HG03159 (cell line): Measurements from ENCODE around the gene CSAD.

Source experiments
- ATAC-seq: cut with Tn5 transposase; IDR thresholded peaks from one replicate; pipeline ENCODE4 v1.9.1; 2021; ENCODE audit warnings: mild to moderate bottlenecking, moderate library complexity; ENCODE audit not compliant: unreplicated experiment

The CSAD gene

DNA sequence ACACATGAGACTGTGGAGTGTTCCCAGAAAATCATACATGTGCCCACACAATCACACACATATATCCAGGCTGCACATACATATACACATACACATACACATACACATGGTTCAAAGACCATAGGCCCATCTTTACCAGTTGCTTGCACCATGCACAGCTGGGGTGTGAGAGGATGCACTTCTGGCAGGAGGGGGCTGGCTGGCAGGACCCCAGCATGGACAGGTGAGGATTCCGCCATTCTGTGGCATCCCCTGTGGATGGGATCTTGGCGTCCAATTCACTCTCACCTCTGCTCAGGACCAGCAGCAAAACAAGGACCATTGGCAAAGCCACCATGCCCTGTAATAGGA lies 19.4 kb upstream of the CSAD start:
- ATAC-seq, result no peak

DNA sequence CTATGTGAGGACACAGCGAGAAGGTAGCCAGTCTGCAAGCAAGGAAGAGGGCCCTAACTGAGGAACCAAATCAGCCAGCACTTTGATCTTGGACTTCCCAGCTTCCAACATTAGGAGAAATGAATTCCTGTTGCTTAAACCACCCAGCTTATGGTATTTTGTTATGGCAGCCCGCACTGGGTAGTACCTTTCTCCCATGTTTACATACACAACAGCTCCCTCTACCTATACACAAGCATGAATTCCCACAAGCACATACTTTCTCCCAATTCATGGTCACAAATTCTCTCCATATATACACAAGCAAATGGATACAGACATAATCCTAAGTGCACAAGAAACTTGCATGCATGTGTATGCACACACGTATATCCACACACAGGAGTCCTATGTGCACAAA lies 19.0 kb upstream of the CSAD start:
- no peak for ATAC-seq

DNA sequence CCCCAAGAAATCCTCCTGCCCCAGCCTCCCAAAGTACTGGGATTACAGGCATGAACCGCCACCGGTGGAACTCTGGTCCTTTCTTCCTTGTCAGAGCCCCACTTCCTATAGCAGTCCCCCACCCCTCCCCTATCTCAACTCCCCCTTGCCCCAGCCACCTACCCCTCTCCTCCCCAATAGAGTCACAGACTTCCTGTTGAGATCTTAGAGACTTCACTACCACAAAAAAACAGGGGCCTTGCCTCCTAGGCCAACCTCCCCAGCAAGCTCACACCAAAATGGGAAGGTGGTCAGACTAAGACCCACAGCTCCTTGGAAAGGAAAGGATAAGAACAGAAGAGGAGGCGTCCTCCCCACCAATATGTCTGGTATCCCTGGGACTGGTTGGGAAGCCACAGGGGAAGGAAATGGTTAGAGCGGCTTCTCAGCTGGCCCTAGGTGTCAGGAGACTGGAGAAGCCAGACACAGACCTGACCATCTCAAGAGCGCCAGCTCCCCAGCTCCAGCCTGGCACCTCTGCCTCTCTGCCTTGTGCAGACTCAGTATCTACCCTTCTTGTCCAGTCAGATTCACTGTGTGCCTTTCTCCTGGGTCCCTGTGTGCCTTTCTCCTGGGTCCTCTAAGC lies 17.9 kb upstream of the CSAD start:
- no peak for ATAC-seq

DNA sequence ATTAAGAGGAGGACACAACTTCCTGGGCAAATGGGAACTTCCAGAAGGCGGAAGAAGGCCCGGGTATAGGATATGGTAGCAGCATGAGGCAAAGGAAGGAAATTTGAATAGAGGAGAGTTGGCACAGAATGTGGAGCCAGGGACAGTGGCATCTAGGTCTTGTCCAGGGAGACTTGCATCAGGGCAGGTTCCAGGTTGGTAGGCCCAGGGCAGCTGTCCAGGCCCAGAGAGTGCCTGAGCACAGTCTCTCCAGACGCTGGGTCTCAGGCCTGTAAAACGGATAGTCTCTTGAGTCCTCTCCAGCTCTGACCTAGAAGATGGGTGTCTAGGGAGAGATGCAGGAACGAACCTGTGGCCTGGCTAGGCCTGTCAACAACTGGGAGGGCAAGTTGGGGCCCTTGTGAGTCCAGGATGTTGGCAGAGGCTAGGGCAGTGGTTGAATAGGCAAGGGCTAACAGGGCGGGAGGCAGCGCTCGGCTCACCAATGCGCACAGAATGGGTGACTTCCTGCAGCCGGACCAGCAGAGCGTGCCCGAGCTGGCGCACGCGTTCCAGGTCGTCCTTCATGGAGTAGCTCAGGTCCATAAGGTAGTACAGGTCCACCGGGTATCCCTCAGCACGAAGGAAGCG lies 16.4 kb upstream of the CSAD start:
- ATAC-seq, result no peak

DNA sequence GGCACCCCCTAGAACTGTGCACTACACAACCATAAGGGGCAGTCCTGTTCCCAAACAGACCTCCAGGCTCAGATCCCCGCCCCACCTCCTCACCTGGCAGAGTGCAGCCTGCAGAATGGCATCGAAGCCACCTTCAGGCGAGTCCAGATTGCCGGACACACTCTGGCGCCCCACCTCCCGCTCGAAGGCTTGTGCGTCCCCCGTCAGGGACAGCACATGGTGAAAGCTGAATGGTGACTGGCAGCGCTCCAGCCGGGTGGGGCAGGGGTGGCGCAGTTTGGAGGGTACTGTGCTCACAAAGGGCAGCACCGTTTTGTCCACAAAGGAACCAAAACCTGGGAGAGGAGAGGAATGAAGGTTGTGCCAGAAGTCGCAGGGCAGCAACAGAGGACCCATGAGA lies 15.8 kb upstream of the CSAD start:
- no peak for ATAC-seq

DNA sequence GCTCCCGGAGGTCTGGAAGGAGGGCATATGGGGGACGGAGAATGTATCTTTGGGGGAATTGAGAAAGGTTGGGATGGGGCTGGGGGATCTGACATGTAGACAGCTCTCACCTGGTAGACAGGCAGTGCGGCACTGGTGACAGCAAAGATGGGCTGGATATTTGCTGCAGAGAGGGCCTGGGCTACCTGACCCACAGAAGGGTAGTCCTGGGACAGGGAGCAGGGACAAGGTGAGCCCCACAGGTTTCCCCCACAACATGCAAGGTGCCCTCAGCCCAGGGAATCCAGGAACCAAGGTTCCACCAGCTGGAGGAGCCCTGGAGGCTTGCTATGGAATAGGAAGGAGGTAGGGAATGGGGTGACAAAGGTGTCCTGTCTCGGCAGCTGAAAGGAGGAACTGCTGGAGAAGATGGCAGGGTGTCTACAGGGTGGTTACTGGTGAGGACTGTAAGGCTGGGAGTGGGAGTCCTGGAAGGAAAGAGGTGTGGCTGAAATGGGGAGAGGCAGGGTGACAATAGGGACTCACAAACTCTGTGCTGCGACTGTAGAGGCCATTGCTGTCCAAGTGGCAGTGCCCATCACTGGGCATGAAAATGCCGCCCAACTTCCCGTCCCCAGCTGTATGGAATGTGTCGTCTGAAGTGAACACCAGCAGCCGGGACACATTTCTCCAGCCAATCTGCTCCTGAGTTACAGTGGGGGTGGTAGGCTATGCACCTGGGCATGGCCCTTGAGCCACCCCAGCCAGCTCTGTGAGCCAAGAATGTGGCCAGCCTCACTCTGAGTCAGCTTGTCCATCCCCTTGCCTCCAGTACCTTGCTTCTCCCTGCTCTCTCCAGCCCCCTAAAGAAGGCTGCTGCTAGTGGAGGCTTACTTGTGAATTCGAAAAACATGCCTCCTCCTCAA lies 15.0 kb upstream of the CSAD start:
- no peak for ATAC-seq

DNA sequence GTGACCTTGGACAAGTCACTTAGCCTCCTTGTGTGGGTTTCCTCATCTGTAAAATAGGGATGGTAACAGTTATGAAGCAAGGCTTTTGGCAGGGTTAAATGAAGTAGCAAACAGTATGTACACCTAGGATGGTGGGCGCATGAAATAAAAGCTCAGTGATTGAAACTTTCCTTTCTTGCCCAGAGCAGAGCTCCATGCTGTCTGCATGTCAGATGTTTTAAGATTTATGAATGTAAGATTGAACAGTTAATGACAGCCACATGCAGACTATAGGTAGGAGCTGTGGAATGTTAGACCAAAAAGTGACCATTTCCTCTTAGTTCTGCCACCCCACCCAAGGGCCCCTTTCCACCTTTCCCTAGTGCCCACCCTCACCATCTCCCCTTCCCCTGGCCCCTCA lies 14.2 kb upstream of the CSAD start:
- ATAC-seq, result no peak

DNA sequence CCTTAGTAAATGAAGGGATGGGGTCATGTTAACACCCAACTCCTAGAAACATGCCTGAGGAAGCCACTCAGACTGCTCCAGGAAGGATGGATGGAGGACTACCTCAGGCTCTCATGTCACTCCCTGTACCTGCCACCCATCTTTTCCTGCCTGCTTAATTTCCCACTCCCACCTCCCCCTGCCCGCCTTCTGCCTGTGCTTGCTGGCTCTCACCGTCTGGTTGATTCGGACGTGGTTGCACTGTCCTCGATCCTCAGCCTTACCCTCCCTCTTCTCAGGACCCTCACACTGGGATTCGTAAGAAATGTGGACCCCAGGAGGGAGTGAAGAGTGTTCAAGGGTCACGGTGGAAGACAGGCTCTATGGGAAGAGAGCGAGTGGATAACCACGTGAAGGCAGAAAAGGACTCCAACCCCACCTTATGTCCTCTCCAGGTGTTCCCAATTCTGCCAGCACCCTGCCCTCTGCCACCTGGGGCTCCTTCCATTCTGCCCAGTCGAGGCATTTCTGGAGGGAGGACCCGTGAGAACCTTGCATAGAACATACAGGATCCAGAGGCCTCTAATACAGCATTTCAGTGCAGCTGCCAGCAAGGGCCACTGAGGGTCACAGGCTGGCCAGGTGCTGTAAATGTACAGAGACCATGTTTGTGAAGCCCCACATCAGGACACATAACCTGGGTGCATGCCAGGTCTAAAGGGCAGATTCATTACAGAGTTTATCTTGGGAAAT lies 13.4 kb upstream of the CSAD start:
- ATAC-seq, result no peak

DNA sequence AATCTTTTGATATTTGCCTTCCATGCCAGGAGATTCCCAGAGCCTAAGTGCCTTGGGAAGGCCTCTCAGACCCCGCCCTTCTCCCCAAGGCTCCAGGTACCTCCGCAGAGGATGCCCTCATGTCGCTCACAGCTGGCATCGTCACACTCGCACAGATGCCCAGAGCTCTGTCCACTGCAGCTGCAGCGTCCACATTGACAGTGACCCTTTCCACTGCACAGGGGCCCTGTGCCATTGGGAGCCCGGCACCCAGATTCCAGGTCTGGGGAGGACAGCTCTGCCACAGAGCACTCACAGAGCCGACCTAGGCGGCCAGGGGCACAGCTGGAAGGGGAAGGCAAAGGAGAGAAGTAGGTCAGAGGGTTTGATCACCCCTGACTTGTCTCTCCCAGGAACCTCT lies 12.3 kb upstream of the CSAD start:
- ATAC-seq, result no peak

DNA sequence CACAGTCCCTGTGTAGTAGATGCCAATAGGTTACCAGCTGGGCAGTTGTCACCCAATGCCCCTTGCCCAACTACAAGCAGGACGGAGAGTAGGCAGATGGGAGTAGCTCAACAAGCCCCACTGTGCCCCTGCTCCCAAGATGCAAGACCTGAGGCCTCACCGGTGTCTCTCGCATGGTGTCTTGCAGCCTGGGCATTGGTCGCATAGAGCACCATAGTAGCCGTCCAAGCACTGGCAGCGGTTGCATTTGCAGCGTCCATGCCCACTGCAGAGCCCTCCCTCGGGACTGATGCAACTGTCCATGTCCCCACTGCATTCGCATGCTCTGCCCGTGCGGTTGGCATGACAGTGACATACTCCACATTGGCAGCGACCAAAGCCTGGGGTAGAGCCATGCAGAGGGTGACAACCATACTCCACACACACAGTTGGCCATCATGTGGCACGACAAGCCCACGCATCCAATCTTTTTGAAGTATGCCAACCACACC lies 11.9 kb upstream of the CSAD start:
- no peak for ATAC-seq

DNA sequence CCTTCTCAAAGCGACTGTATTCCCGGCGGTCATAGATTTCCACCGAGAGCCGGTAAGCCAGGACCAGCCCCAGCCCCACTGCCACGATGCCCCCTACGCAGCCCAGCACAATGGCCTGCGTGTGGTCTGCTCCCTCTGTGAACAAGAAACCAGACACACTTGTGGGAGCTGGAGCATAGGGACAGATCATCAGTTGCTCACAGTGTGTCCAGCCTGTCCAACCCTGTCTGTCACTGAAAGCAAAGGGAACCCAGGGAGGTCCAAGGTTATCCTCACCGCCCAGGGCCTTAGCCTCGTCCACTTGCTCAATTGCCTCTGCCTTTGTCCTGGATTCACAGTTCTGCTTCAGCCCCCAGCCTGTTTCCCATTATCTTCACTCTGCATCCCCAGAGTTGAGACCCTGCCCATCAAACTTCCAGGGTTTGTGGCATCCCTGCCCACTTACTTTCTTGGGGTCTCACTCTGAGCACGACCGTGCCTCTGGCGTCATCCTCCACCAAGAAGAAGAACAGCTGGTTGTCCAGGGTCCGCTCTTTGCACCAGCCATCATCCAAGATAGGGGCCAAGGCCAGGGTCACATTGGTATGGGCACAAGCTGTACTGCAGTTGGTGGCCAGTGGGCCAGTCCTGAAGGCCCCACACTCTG lies 11.3 kb upstream of the CSAD start:
- ATAC-seq, result no peak

DNA sequence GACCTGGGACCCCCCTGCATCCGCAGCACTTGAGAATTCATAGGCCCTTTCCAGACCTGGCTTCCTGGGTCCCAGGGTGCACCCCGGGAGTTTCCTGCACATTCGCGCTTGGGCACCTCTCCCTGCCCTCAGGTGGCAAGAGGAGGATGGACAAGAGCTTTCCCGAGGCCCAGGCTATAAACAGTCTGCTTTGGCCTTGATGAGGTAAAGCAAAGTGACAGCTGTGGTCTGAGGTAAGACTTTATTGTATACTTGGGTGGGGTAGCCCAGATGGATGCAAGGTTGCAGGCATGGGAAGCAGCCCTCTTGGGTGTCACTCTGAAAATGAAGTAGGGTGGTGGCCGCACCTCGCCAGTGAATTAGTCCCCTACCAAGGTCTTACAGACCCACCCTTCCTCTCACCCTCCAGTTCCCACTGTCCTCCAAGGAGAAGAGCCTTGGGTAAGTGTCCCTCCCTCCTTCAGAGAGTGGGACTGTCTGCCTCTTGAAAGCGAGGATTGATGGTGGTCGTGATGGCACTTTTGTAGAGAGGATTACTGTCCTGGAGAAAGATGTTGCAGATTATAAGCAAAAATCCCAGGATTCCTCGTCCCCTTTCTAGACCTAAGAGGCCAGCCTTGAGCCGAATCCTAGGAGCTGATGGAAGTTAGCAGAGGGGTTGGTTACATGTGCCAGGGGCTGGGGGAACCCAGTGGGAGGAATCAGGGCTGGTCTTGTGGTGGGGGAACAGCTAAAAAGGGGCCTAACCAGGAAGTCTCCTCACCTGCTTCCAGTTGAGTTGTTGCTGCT lies 10.6 kb upstream of the CSAD start:
- no peak for ATAC-seq

DNA sequence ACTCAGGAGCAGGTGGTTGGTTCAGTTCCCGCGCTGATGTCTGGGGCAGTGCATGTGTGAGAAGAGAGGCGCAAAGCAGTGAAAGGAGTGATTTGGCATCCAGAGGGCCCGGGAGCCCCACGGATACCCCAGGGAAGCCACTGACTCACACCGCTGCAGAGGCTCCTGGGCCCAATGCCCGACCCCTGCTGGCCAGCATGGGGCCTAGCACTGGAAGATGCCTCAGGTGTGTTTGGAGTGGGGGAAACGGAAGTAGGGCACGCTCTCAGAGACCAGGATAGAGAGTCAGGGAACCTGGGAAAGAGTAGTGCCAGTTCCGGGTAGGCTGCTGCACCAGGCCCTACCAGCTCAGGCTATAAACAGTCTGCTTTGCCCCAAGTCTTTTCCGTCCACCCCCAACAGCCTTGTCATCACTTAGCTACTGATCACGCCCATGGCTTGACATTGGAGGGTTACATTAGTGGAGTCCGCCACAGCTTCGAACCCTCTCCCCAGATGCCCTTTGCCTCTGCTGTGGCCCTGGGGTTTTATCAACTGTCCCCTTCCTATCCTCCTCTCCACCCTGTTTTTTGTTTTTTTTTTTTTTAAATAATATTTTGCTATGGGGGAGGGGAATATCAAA lies 9.5 kb upstream of the CSAD start:
- ATAC-seq, result no peak

DNA sequence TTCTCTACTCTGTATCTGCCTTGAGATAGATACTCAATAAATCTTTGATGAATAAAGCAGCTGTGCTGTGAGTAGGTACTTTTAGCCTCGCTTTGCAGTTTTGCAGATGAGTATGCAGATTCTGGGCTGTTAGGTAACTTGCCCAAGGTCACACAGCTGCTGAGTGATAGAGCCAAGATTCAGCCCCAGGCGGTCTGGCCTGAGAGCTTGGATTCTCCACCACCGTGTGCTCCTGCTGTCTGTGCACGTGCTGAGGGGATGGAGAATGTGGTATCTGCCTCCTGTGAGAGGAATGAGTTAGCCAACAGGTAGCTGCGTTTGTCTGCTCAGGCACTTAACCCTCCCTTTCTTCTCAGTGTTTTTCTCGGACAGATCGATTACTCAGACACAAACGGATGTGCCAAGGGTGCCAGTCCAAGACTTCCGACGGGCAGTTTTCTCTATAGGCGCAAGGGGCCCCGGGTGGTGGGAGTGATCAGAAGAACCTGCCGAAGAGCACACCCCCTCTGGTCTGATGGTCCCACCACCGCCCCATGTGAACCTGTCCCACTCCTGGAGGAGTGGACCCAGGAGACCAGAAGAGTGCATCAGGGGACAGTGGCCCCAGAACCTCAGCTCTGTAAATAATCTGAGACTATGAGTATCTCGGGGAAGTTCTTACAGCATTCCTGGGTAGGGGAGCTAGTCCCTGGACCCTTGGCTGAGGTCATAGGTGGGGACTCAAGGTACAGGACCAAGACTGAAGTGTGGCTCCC lies 6.6 kb upstream of the CSAD start:
- ATAC-seq, result no peak

DNA sequence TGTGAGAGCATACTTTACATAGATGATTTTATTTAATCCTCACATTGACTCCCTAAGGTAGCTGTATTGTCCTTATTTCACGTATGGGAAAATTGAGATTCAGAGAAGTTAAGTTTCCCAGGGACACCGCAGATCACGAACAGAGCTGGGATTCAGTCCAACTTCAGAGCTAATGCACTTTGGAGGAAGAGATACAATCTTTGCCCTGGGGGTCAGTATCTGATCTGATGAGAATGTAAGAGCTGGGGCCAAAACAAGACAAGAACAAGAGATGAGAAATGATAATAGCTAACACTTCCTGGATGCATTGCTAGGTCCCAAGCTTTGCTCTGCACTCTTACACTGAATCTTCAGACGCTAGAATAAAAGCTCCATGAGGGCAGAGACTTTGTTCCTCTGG lies 6.0 kb upstream of the CSAD start:
- ATAC-seq, result no peak

DNA sequence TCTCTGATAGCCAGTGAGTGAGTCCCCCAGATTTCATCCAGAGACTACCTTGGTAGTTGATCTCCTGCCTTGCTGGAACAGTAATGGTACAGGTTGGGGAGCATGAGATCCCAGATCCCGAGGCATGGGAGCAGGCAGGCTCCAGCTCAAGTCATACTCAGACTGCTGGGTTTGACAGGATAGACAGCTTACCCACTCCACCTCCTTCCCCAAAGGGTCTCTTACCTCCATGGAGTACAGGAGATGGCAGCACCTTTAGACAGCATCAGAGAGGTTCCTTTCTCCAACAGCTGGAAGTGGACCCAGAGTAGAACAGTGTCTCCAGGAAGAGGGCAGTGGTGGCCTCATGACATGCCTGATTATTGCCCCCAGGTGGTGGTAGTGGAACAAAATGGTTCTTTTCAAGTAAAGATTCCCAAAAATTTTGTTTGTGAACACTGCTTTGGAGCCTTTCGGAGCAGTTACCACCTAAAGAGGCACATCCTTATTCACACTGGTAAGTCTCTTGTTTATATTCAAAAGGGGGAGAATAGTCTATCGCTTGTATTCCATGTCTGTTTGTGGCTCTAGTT lies 4.9 kb upstream of the CSAD start:
- ATAC-seq, result no peak

DNA sequence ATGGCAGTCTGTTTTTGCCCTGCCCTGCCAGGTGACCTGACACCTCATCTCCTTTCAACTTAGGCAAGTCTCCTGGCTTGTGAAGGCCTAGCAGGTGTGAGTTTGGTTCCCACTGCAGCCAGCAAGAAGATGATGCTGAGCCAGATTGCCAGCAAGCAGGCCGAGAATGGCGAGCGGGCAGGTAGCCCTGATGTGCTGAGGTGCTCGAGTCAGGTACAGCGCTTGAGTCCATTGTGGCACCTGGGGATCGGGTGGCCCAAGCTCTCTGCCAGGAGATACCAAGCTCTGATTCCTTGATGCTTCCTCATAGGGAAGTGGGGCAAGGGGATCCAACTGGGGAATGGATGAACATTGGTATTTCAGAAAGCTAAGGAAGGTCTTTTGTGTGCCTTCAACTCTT lies 4.1 kb upstream of the CSAD start:
- ATAC-seq, result no peak

DNA sequence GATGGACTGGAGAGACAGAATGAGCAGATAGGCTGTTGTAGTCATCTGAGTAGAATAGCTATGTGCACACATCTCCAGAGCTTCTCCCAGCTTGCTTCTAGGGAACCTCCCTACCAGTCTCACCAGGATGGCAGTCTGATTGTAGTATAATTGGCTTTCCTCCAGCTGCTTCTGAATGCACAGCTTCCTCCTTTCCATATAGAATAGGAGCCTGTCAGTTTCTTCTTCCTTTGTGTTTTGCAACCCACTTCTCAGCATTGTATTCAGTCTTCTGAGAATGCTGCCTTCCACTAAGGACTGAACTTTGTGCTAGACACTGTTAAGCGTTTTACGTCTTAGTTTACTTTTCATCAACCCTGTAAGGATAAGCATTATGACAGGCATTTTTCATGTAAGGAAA lies 2.2 kb upstream of the CSAD start:
- no peak for ATAC-seq

DNA sequence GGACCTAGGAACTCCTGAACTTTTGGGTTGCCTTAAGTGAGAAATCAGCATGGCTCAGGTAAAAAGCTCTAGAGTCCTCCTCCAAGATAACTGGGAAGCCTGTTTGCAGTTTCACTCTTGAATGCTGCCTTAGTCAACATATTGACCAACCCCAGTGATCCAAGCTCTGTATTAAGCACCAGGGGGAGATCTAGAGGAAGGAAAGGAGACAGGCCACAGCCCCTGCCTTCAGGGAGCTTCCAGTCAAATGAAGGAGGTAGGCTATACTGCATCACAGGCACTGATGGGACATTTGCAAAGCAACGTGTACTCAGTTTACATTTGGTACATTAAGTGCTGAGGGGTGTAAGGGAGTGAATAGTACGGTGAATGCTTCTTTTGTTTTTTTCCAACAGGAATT lies 1.2 kb upstream of the CSAD start:
- no peak for ATAC-seq
